NCI-H1930 (cell line): ENCODE measurements around the gene LY6G6C.

Experiments used
- DNase-seq, 2 experiments: peaks; one replicate each; lab custom pipeline; 2025; lab: John Stamatoyannopoulos, UW

LY6G6C gene

GRCh38 chr6:31680226-31681134 is 41.1 kb downstream of the LY6G6C start, which contains the start of gene LY6G5C:
TSS of gene LY6G5C (minus strand) at chr6:31681067. CDS start at chr6:31680373, 694 bp downstream.
- DNase-seq, result peak; percentile 31 to 57

- DNase-seq, result no peak
Measured at GRCh38 chr6:31677955-31678354, 43.6 kb downstream of the LY6G6C start.

GRCh38 chr6:31676904-31677303 is 44.6 kb downstream of the LY6G6C start:
- no peak for DNase-seq

GRCh38 chr6:31676322-31676903 is 45.1 kb downstream of the LY6G6C start:
- DNase-seq, result no peak

- no peak for DNase-seq
Measured at GRCh38 chr6:31669676-31670075, 51.9 kb downstream of the LY6G6C start, which contains the start of gene LY6G5B. TSS of gene LY6G5B (plus strand) at chr6:31669976. CDS start at chr6:31670951, 975 bp downstream.
